PC-9 (cell line): ENCODE results near the gene LAMA3. TPM values are rescaled to one million over a fixed set of nuclear protein-coding genes. Genes with fewer than 3 reads are reported as not detected.

ENCODE experiments used
- BruUV-seq: library from RNA; stranded (reverse); fragments of 400-500 nt; replicated peaks from 2 replicates; lab custom pipeline; 2021; lab: Mats Ljungman, UMichigan
- CTCF ChIA-PET: fragments of 300-600 bp; sonication (Branson Sonifier 250); formaldehyde crosslinking; loops from one replicate; lab custom pipeline; 2022; ENCODE audit warnings: antibody characterized with exemption; lab: Charles Lee
- POLR2A ChIA-PET: fragments of 300-600 bp; sonication (Branson Sonifier 250); formaldehyde crosslinking; loops from one replicate; lab custom pipeline; 2022; ENCODE audit warnings: antibody characterized with exemption; ENCODE audit not compliant: unreplicated experiment; lab: Charles Lee
- DNase-seq, 2 experiments: peaks; one replicate each; pipeline versions ENCODE4 v3.0.0 to v3.0.0-alpha.2; 2015 to 2022; ENCODE audit warnings: mixed read lengths in 1 of 2
- H2AFZ ChIP-seq: fragments of 200-600 bp; sonication (generic); 2 replicates; pipeline ENCODE4 v1.8.1; 2017; ENCODE audit warnings: antibody characterized with exemption
- H3F3A ChIP-seq: fragments of 200-600 bp; sonication (generic); 2 replicates; pipeline ENCODE4 v1.8.1; 2017; ENCODE audit warnings: antibody characterized with exemption, mild to moderate bottlenecking, low read depth; ENCODE audit not compliant: insufficient read depth
- H3K27ac ChIP-seq: fragments of 200-600 bp; sonication (generic); 2 replicates; pipeline ENCODE4 v1.6.1; 2016; ENCODE audit warnings: mixed run types
- H3K27me3 ChIP-seq: fragments of 200-600 bp; sonication (generic); 2 replicates; pipeline ENCODE4 v1.6.1; 2016; ENCODE audit warnings: low read depth, mixed run types; ENCODE audit not compliant: insufficient read depth
- H3K36me3 ChIP-seq: fragments of 200-600 bp; sonication (generic); 2 replicates; pipeline ENCODE4 v1.6.1; 2016; ENCODE audit warnings: low read depth, mixed run types
- H3K4me1 ChIP-seq: fragments of 200-600 bp; sonication (generic); replicated peaks from 2 replicates; pipeline ENCODE4 v1.6.1; 2016; ENCODE audit warnings: mixed run types; ENCODE audit not compliant: insufficient read depth
- H3K4me2 ChIP-seq: fragments of 200-600 bp; sonication (generic); 2 replicates; pipeline ENCODE4 v1.6.1; 2017; ENCODE audit warnings: mixed run types
- H3K4me3 ChIP-seq: fragments of 200-600 bp; sonication (generic); 2 replicates; pipeline ENCODE4 v1.6.1; 2016; ENCODE audit warnings: mixed run types
- H3K79me2 ChIP-seq: fragments of 200-600 bp; sonication (generic); 2 replicates; pipeline ENCODE4 v1.6.1; 2017; ENCODE audit warnings: low read depth, mixed run types
- H3K9me2 ChIP-seq: fragments of 200-600 bp; sonication (generic); 2 replicates; pipeline ENCODE4 v1.8.1; 2017; ENCODE audit warnings: mild to moderate bottlenecking; ENCODE audit not compliant: insufficient read depth
- H3K9me3 ChIP-seq: fragments of 200-600 bp; sonication (generic); 2 replicates; pipeline ENCODE4 v1.8.1; 2016; ENCODE audit warnings: low read depth; ENCODE audit not compliant: insufficient read depth
- H4K20me1 ChIP-seq: fragments of 200-600 bp; sonication (generic); 2 replicates; pipeline ENCODE4 v1.8.1; 2017; ENCODE audit not compliant: insufficient read depth
- EZH2 ChIP-seq: fragments of 200-600 bp; sonication (generic); IDR thresholded peaks from 2 replicates; pipeline ENCODE4 v1.8.0; 2017; ENCODE audit warnings: antibody characterized with exemption, low read depth
- intact Hi-C: fragments of 100-400 bp; cut with micrococcal nuclease; formaldehyde crosslinking; loops from one replicate; pipeline ENCODE4 v1.10.0; 2022; ENCODE audit not compliant: unreplicated experiment
- total RNA-seq: library from RNA; stranded (reverse); gene quantifications from 2 replicates; pipeline ENCODE4 v1.2.3, GENCODE V29; 2021
- TF ChIP-seq, protein P1 (sequence below): fragments of 200-600 bp; sonication (generic); conservative IDR thresholded peaks from 2 replicates; pipeline ENCODE4 v1.6.1; 2017; ENCODE audit warnings: mixed run types, antibody characterized with exemption, mild to moderate bottlenecking, moderate library complexity

Gene LAMA3
- total RNA-seq, 1 experiment from 2014 or later: 44.4 TPM

DNA sequence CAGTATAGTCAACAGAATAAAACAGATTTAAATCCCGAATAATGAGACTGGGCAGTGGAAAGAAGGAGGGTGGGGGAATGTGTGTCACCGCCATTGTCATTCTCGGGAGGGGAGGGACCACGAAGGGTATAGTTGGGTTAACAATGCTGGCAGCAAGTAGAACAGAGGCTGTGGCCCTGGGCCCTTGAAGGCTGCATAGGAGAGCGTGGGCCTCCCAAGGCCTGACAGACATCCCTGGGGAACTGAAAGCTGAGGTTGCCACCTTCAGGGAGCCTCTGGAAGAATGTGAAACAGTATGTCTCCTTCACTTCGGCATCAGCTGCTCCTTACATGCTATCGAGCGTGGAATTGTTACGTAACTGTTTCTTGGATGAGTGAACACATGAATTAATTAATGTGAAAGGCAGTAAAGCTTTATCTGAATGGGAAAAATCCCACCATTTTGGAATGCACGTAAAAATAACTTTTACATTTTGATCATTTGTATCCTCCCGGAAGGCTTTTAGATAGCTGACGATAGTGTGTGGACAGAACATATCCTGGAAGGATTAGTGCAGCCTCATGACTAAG is 232.5 kb downstream of the LAMA3 start:
- Histone ChIP-seq H3K4me2 (no peak overlapping the region), H4K20me1 (no peaks in the 10 kb centered on the region), H3K4me1 (no peaks in the 10 kb centered on the region), H3K9me2 (no peaks in the 10 kb centered on the region), H3K79me2 (no peaks in the 10 kb centered on the region), H3K27ac (no peak overlapping the region), H3K36me3 (no peaks in the 10 kb centered on the region), H3K4me3 (no peak overlapping the region), H2AFZ (no peak overlapping the region), H3F3A (no peaks in the 10 kb centered on the region), H3K27me3 (no peaks in the 10 kb centered on the region), H3K9me3 (no peaks in the 10 kb centered on the region)
- BruUV-seq: no TSS peak
- ChIA-PET CTCF (no interaction called here), POLR2A (no interaction called here)
- intact Hi-C loops: loop anchor here (5.0 kb wide), 1 partner anchor 196 kb away; no protein-coding TSS in a partner anchor
- TF ChIP-seq, protein P1, sequence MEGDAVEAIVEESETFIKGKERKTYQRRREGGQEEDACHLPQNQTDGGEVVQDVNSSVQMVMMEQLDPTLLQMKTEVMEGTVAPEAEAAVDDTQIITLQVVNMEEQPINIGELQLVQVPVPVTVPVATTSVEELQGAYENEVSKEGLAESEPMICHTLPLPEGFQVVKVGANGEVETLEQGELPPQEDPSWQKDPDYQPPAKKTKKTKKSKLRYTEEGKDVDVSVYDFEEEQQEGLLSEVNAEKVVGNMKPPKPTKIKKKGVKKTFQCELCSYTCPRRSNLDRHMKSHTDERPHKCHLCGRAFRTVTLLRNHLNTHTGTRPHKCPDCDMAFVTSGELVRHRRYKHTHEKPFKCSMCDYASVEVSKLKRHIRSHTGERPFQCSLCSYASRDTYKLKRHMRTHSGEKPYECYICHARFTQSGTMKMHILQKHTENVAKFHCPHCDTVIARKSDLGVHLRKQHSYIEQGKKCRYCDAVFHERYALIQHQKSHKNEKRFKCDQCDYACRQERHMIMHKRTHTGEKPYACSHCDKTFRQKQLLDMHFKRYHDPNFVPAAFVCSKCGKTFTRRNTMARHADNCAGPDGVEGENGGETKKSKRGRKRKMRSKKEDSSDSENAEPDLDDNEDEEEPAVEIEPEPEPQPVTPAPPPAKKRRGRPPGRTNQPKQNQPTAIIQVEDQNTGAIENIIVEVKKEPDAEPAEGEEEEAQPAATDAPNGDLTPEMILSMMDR: no peak
- TF ChIP-seq EZH2: no peak
- no peak for DNase-seq

DNA sequence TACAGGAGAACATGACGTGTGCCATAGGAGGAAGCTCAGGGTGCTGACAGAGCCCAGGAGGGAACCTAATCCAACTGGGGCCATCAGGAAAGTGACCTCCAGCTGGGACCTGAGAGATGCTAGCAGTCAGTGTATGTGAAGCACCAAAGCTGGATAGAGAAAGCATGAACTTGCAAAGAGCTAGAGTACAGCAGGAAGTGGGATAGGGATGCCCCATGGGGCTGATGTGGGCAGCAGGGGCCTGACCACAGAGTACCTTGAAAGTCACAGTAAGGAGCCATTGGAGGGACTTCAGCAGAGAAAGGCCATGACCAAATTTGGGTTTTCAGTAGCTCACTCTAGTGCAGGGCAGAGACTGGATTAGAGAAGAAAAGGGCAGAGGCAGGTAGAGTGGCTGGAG is 233.7 kb downstream of the LAMA3 start:
- CTCF ChIA-PET: no interaction called here

GRCh38 chr18:23924813-23925212 is 235.6 kb downstream of the LAMA3 start:
- H3K36me3 ChIP-seq: no peaks in the 10 kb centered on the region
- no peak for DNase-seq
- no peaks in the 10 kb centered on the region for H3K4me1 ChIP-seq
- no peaks in the 10 kb centered on the region for H3F3A ChIP-seq
- no peaks in the 10 kb centered on the region for H3K79me2 ChIP-seq
- no peaks in the 10 kb centered on the region for H3K27me3 ChIP-seq
- no peak overlapping the region for H3K4me2 ChIP-seq
- H2AFZ ChIP-seq: no peak overlapping the region
- POLR2A ChIA-PET: no interaction called here
- no peaks in the 10 kb centered on the region for H4K20me1 ChIP-seq
- intact Hi-C loops: loop anchor here (5.0 kb wide), 1 partner anchor 192 kb away; no protein-coding TSS in a partner anchor
- H3K27ac ChIP-seq: no peak overlapping the region
- no peak overlapping the region for H3K4me3 ChIP-seq
- no peak for TF ChIP-seq EZH2
- TF ChIP-seq, protein P1: no peak
- H3K9me2 ChIP-seq: no peaks in the 10 kb centered on the region
- H3K9me3 ChIP-seq: no peaks in the 10 kb centered on the region
- CTCF ChIA-PET: no interaction called here
- no TSS peak for BruUV-seq

More for the DNA sequence above, 233.7 kb downstream of the LAMA3 start:
- Histone ChIP-seq H3K27me3 (no peaks in the 10 kb centered on the region), H3K4me2 (no peak overlapping the region), H3K4me1 (no peaks in the 10 kb centered on the region), H3K4me3 (no peak overlapping the region), H3F3A (no peaks in the 10 kb centered on the region), H2AFZ (no peak overlapping the region), H3K36me3 (no peaks in the 10 kb centered on the region), H3K9me2 (no peaks in the 10 kb centered on the region), H3K9me3 (no peaks in the 10 kb centered on the region), H3K27ac (no peak overlapping the region), H4K20me1 (no peaks in the 10 kb centered on the region), H3K79me2 (no peaks in the 10 kb centered on the region)
- BruUV-seq: no TSS peak
- intact Hi-C loops: loop anchor here (5.0 kb wide), 1 partner anchor 194 kb away; no protein-coding TSS in a partner anchor
- TF ChIP-seq, protein P1: no peak
- TF ChIP-seq EZH2: no peak
- POLR2A ChIA-PET: no interaction called here
- no peak for DNase-seq
